SK-N-SH (cell line): ENCODE data around the gene TLNRD1. TPM values are rescaled to one million over a fixed set of nuclear protein-coding genes. Genes with fewer than 3 reads are reported as not detected.

ENCODE experiments used
- CTCF ChIA-PET: fragments of 300-600, 350-600 bp; formaldehyde crosslinking; extraction: SDS; loops from one replicate; lab custom pipeline; 2021; lab: Yijun Ruan, JAX
- POLR2A ChIA-PET: fragments of 350-600 bp; sonication (Branson Sonifier 250); formaldehyde crosslinking; extraction: SDS; loops from one replicate; lab custom pipeline; 2020; ENCODE audit warnings: antibody characterized with exemption, inconsistent platforms; lab: Yijun Ruan, JAX
- DNase-seq: peaks from one replicate; pipeline ENCODE4 v3.0.0; 2012
- H2AFZ ChIP-seq: fragments of 200-600 bp; sonication (generic); 2 replicates; pipeline ENCODE4 v1.8.1; 2016; ENCODE audit warnings: antibody characterized with exemption, mild to moderate bottlenecking, low read depth
- H3F3A ChIP-seq: fragments of 200-600 bp; sonication (generic); replicated peaks from 2 replicates; pipeline ENCODE3; 2016; ENCODE audit warnings: antibody characterized with exemption, mild to moderate bottlenecking; ENCODE audit not compliant: insufficient read depth
- H3K27ac ChIP-seq, 2 experiments: fragments of 200-500 bp in 1 of 2; fragments of 200-600 bp in 1 of 2; sonication (Bioruptor generic) in 1 of 2; sonication (generic), shearing (Covaris generic) in 1 of 2; 2 replicates each; pipeline versions ENCODE4 v1.5.1 to v1.6.1; 2014 to 2016; ENCODE audit warnings: low read depth in 2 of 2, inconsistent platforms in 1 of 2, low read length in 1 of 2, mild to moderate bottlenecking in 1 of 2, mixed read lengths in 1 of 2
- H3K27me3 ChIP-seq: fragments of 200-600 bp; sonication (generic), shearing (Covaris generic); 2 replicates; pipeline ENCODE4 v1.6.1; 2016; ENCODE audit warnings: mixed run types; ENCODE audit not compliant: insufficient read depth
- H3K36me3 ChIP-seq, 2 experiments: fragments of 200-500 bp in 1 of 2; fragments of 200-600 bp in 1 of 2; sonication (Bioruptor generic) in 1 of 2; sonication (generic) in 1 of 2; replicated peaks in 1 of 2; 2 replicates each; pipeline versions ENCODE3 to v1.5.1; 2014 to 2016; ENCODE audit warnings: low read length in 1 of 2, mild to moderate bottlenecking in 1 of 2; ENCODE audit not compliant: insufficient read depth in 2 of 2, control insufficient read depth in 1 of 2
- H3K4me1 ChIP-seq, 2 experiments: fragments of 200-500 bp in 1 of 2; fragments of 200-600 bp in 1 of 2; sonication (Bioruptor generic) in 1 of 2; sonication (generic), shearing (Covaris generic) in 1 of 2; 2 replicates each; pipeline versions ENCODE4 v1.5.1 to v1.6.1; 2014 to 2016; ENCODE audit warnings: low read depth in 1 of 2, low read length in 1 of 2, mixed run types in 1 of 2; ENCODE audit not compliant: insufficient read depth in 2 of 2, control insufficient read depth in 1 of 2
- H3K4me2 ChIP-seq: fragments of 200-600 bp; sonication (generic), shearing (Covaris generic); 2 replicates; pipeline ENCODE4 v1.6.1; 2017; ENCODE audit warnings: mixed run types
- H3K4me3 ChIP-seq, 2 experiments: fragments of 200-500 bp in 1 of 2; fragments of 200-600 bp in 1 of 2; sonication (Bioruptor generic) in 1 of 2; sonication (generic), shearing (Covaris generic) in 1 of 2; 2 replicates each; pipeline versions ENCODE4 v1.5.1 to v1.8.1; 2014 to 2016; ENCODE audit warnings: low read depth in 2 of 2, inconsistent platforms in 1 of 2, low read length in 1 of 2, mild to moderate bottlenecking in 1 of 2, mixed read lengths in 1 of 2, moderate library complexity in 1 of 2
- H3K79me2 ChIP-seq: fragments of 200-600 bp; sonication (generic); 2 replicates; pipeline ENCODE4 v1.8.1; 2017; ENCODE audit warnings: mild to moderate bottlenecking; ENCODE audit not compliant: insufficient read depth
- H3K9ac ChIP-seq: fragments of 200-600 bp; sonication (generic); 2 replicates; pipeline ENCODE4 v1.6.1; 2017; ENCODE audit warnings: mixed run types
- H3K9me2 ChIP-seq: fragments of 200-600 bp; sonication (generic); 2 replicates; pipeline ENCODE4 v1.6.1; 2017; ENCODE audit warnings: mixed run types
- H3K9me3 ChIP-seq: fragments of 200-600 bp; sonication (generic); 2 replicates; pipeline ENCODE4 v1.6.1; 2017; ENCODE audit warnings: mixed run types, mild to moderate bottlenecking, moderate library complexity
- H4K20me1 ChIP-seq: fragments of 200-600 bp; sonication (generic); 2 replicates; pipeline ENCODE4 v1.6.1; 2017; ENCODE audit warnings: mild to moderate bottlenecking, mixed run types; ENCODE audit not compliant: insufficient read depth
- CHD2 ChIP-seq: fragments of 150-350 bp; IDR thresholded peaks from 2 replicates; pipeline ENCODE4 v1.6.1; 2018; ENCODE audit warnings: low read length; ENCODE audit not compliant: partially characterized antibody
- EZH2phosphoT487 ChIP-seq: fragments of 200-600 bp; sonication (generic); IDR thresholded peaks from 2 replicates; pipeline ENCODE4 v1.6.1; 2017; ENCODE audit warnings: low read depth, mixed run types, mild to moderate bottlenecking, antibody characterized with exemption, moderate library complexity, borderline replicate concordance
- FOXM1 ChIP-seq: IDR thresholded peaks from 2 replicates; pipeline ENCODE4 v1.4.0; 2012; ENCODE audit warnings: low read depth, mild to moderate bottlenecking
- GATA2 ChIP-seq: sonication (generic); formaldehyde crosslinking; IDR thresholded peaks from 2 replicates; pipeline ENCODE4 v1.5.0; 2020; ENCODE audit warnings: mild to moderate bottlenecking, missing genetic modification reagents
- NFIC ChIP-seq: IDR thresholded peaks from 2 replicates; pipeline ENCODE4 v1.4.0; 2012; ENCODE audit warnings: borderline replicate concordance
- POLR2AphosphoS5 ChIP-seq: IDR thresholded peaks from 2 replicates; pipeline ENCODE4 v1.6.1; 2012; ENCODE audit warnings: low read depth, low read length
- RCOR1 ChIP-seq: fragments of 150-350 bp; IDR thresholded peaks from 2 replicates; pipeline ENCODE4 v1.6.1; 2017; ENCODE audit warnings: antibody characterized with exemption, low read length
- YY1 ChIP-seq: IDR thresholded peaks from 2 replicates; pipeline ENCODE4 v1.4.0; 2012; ENCODE audit warnings: low read depth, mild to moderate bottlenecking
- ZBTB33 ChIP-seq: IDR thresholded peaks from 2 replicates; pipeline ENCODE4 v1.4.0; 2012; ENCODE audit warnings: low read depth, borderline replicate concordance
- WGBS: methylation state at CpG from one replicate; pipeline ENCODE4 v1.1.6; 2017; ENCODE audit warnings: low lambda C conversion rate; 5-methylcytosine and 5-hydroxymethylcytosine counted together
- polyA plus RNA-seq, 3 experiments: library from polyadenylated mRNA; depleted of rRNA; stranded (reverse); fragments of >200 nt; gene quantifications; 2 replicates each; pipeline ENCODE4 v1.2.3, GENCODE V29; 2012
- small RNA-seq, 7 experiments: library from RNA; depleted of rRNA; stranded (forward); fragments of <200 nt; gene quantifications; one replicate each; pipeline ENCODE3, GENCODE V24; 2012
- TF ChIP-seq, protein P1 (sequence below): IDR thresholded peaks from 2 replicates; pipeline ENCODE4; 2012
- TF ChIP-seq, protein P2 (sequence below): fragments of 200-600 bp; sonication (generic); IDR thresholded peaks from 2 replicates; pipeline ENCODE4 v1.6.1; 2017; ENCODE audit warnings: antibody characterized with exemption, mild to moderate bottlenecking, moderate library complexity

The TLNRD1 gene
- polyA plus RNA-seq, 1 of the 3 experiments (the other 2 are of a cell fraction), result 5.0 TPM

GRCh38 chr15:81053621-81054020 lies 52.9 kb downstream of the TLNRD1 start:
- Histone ChIP-seq H4K20me1 (no peaks in the 10 kb centered on the region), H3K4me3 (no peak overlapping the region), H3K4me1 (no peaks in the 10 kb centered on the region), H3K9ac (no peak overlapping the region), H3K4me2 (no peak overlapping the region), H3K36me3 (no peaks in the 10 kb centered on the region), H3K9me3 (no peaks in the 10 kb centered on the region), H3F3A (no peaks in the 10 kb centered on the region), H3K79me2 (no peaks in the 10 kb centered on the region)
- TF ChIP-seq NFIC (no peak), ZBTB33 (no peak)
- TF ChIP-seq, all 33 proteins: peak for 0
- Histone ChIP-seq H3K27ac (no peak overlapping the region), H3K27me3 (no peaks in the 10 kb centered on the region), H3K9me2 (no peaks in the 10 kb centered on the region), H2AFZ (no peak overlapping the region)
- ChIA-PET POLR2A (no interaction called here), CTCF (no interaction called here)
- no peak for DNase-seq

DNA sequence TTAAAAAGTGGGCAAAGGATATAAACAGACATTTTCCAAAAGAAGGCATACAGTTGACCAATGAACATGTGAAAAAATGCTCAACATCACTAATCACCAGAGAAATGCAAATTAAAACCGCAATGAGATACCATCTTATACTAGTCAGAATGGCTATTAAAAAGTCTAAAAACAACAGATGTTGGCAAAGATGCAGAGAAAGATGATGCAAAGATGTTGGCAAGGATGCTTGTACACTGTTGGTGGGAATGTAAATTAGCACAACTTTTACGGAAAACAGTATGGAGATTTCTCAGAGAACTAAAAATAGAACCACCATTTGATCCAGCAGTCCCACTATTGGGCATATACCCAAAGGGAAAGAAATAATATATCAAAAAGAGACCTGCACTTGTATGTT lies 53.5 kb downstream of the TLNRD1 start:
- no peak for DNase-seq
- Histone ChIP-seq H3K27me3 (no peaks in the 10 kb centered on the region), H3K27ac (no peak overlapping the region), H3K4me2 (no peak overlapping the region), H3K79me2 (no peaks in the 10 kb centered on the region), H3K9me3 (no peaks in the 10 kb centered on the region), H2AFZ (no peak overlapping the region), H3K4me1 (no peaks in the 10 kb centered on the region), H3F3A (no peaks in the 10 kb centered on the region), H4K20me1 (no peaks in the 10 kb centered on the region), H3K4me3 (no peak overlapping the region), H3K9me2 (no peaks in the 10 kb centered on the region), H3K36me3 (no peaks in the 10 kb centered on the region)
- ChIA-PET POLR2A (no interaction called here), CTCF (no interaction called here)
- WGBS, result 49% methylated on average over 2 of the region's 2 CpGs
- TF ChIP-seq FOXM1 (no peak), RCOR1 (no peak), YY1 (no peak), EZH2phosphoT487 (no peak), CHD2 (no peak), POLR2AphosphoS5 (no peak), GATA2 (CRISPR knock-in tag) (no peak), ZBTB33 (no peak)
- TF ChIP-seq, protein P1, sequence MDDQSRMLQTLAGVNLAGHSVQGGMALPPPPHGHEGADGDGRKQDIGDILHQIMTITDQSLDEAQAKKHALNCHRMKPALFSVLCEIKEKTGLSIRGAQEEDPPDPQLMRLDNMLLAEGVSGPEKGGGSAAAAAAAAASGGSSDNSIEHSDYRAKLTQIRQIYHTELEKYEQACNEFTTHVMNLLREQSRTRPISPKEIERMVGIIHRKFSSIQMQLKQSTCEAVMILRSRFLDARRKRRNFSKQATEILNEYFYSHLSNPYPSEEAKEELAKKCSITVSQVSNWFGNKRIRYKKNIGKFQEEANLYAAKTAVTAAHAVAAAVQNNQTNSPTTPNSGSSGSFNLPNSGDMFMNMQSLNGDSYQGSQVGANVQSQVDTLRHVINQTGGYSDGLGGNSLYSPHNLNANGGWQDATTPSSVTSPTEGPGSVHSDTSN, result no peak
- TF ChIP-seq, protein P2, sequence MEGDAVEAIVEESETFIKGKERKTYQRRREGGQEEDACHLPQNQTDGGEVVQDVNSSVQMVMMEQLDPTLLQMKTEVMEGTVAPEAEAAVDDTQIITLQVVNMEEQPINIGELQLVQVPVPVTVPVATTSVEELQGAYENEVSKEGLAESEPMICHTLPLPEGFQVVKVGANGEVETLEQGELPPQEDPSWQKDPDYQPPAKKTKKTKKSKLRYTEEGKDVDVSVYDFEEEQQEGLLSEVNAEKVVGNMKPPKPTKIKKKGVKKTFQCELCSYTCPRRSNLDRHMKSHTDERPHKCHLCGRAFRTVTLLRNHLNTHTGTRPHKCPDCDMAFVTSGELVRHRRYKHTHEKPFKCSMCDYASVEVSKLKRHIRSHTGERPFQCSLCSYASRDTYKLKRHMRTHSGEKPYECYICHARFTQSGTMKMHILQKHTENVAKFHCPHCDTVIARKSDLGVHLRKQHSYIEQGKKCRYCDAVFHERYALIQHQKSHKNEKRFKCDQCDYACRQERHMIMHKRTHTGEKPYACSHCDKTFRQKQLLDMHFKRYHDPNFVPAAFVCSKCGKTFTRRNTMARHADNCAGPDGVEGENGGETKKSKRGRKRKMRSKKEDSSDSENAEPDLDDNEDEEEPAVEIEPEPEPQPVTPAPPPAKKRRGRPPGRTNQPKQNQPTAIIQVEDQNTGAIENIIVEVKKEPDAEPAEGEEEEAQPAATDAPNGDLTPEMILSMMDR, result no peak
- TF ChIP-seq, all 33 proteins: peak for 0
- H3K9ac ChIP-seq, result no peak overlapping the region

Small RNA genes lying within 50 kb of the gene (small RNA-seq; reads per million reads assigned to genes)
- gene MIR4514, result 0 reads per million in 7 experiments

Other genes with a start within 250 kb of the TLNRD1 start
- gene CEMIP, start 221.6 kb upstream of the TLNRD1 start, polyA plus RNA-seq (2012; rRNA removed), result 27.8 and 30.8 TPM in 2 replicates
- gene MESD, start 11.1 kb upstream of the TLNRD1 start, polyA plus RNA-seq (2012; rRNA removed), result 12.3 and 15.2 TPM in 2 replicates
- 0.03 TPM in 1 of 2 replicates, not detected in the other for gene CFAP161, start 133.3 kb downstream of the TLNRD1 start, polyA plus RNA-seq (2012; rRNA removed)
- gene IL16, start 196.0 kb downstream of the TLNRD1 start, polyA plus RNA-seq (2012; rRNA removed), result 0.10 TPM in 1 of 2 replicates, not detected in the other